ENCODE measurements around the gene MAFG.

MAFG gene

GRCh38 chr17:81934850-81935708 lies 7.5 kb upstream of the MAFG start:
- no peak for DNase-seq

DNA sequence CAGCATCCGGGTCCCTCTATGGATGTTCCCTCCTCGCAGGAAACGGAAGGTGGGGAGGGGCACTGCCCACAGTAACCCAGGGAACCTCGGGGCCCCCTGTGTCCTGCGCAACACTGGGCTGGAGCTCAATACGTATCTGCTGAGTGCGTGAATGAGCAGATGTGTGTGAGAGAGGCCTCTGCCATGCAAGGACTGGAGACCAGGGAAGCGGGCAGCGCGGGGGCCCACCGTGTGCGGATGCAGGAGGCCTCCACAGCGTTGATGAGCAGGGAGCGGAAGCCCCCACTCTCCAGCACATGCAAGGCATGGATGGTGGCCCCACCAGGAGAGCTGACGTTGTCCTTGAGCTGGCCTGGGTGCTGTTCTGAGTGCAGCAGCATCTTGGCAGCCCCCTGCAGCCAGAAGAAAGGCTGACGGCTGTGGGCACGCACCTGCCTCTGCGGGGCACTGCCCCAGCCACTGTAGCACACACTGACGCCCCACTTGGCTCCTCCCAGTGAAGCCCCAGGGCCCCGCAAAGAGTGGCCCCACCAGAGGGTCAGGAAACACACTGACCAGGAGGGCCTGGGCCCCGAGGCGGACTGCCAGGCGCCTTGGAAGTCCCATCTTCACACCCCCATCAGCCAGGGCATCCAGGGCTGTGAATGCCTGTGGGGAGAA lies 6.7 kb upstream of the MAFG start:
- no peak for DNase-seq

DNA sequence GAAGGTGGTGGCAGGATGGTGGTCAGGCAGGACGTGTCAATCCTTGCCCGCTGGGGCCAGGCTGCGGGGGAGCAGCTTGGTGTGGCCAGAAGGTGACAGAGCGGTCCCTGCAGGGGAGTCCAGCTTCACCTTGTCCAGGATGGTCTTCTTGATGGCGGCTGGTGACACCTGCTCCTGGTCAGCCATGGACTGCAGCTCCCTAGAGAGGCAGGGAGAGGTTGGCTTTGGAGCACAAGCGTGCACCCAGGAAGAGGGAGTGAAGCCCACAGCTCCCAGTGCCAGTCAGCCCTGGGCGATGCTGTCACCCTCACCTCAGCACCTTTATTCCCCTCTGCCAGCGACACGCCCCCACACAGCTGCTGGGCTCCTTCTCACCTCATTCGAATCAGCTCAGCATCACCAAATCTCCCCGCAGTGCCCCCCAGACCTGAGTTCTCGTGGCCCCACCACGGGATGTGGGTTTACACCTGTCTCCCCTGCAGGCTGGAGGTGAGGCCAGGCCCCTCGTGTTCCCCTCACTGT lies 5.7 kb upstream of the MAFG start:
- DNase-seq: no peak

DNA sequence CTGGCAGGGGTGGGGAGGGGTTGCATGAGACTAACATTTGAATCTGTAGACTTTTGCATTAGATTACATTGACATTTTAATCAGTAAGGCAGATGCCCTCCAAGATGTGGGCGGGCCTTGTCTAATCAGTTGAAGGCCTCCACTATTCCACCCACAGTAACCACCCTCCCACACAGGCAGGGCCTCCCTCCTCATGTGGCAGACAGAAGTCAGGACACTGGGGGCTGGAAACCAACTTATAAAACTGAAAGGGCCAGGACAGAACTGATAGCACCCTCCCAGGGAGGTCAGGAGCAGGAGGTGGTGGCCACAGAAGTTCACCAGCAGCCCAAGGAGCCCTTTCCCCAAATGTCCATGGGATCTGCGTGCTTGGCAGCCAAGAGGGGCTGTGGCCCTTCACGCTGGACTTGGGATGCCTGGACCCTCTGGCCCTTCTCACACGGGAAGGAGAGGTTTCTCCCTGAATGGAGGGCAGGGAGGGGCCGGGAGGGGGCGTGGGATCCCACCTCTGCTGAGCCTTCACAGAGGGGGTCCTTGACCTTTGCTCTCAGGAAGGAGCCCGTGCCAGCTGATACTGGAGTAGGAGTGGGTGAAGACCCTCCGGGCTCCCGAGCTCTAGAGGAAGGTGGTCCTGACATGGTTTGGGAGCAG lies 4.9 kb upstream of the MAFG start:
- no peak for DNase-seq

GRCh38 chr17:81931557-81932332 lies 4.2 kb upstream of the MAFG start:
- no peak for DNase-seq

- no peak for DNase-seq
These were observed 3.6 kb upstream of the MAFG start for GRCh38 chr17:81931189-81931556.

DNA sequence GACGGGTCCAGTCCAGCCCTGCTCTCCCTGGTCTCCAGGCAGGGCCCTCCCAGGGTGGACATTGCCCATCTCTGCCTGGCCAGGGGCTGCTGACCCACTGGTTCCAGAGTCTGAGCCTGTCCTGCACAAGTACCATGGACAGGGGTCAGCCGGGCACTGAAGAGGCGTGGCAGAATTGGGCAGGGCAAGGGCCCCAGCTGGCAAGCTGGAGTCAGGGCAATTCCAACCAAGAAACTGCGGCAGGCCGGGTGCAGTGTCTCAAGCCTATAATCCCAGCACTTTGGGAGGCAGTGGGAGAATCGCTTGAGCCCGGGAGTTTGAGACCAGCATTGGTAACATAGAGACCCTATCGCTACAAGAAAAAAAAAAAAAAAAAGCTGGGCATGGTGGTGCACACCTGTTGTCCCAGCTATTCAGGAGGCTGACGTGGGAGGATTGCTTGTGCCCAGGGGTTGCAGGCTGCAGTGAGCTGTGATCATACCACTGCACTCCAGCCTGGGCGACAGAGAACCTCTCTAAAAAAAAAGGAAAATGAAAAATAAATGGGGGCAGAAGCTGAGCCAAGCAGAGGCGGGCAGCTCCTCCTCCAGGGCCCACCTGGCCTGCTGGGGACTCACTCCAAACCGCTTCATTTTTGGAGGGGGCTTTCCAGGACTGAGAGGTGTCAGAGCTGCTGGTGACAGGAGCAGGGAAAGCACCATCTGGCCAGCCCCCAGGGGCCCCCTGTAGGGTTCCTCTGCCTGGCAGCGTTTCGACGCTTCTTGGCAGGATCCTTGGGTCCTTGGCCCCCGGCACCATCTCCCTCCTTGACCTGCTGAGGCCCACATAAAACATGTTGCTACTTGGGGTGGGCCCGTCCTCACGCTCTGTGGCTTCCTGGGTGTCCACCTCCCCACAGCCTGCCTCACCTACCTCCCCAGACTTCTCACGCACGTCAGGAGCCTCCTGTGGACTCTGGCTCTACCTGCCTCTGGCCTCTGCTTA lies 2.9 kb upstream of the MAFG start:
- DNase-seq: no peak

DNA sequence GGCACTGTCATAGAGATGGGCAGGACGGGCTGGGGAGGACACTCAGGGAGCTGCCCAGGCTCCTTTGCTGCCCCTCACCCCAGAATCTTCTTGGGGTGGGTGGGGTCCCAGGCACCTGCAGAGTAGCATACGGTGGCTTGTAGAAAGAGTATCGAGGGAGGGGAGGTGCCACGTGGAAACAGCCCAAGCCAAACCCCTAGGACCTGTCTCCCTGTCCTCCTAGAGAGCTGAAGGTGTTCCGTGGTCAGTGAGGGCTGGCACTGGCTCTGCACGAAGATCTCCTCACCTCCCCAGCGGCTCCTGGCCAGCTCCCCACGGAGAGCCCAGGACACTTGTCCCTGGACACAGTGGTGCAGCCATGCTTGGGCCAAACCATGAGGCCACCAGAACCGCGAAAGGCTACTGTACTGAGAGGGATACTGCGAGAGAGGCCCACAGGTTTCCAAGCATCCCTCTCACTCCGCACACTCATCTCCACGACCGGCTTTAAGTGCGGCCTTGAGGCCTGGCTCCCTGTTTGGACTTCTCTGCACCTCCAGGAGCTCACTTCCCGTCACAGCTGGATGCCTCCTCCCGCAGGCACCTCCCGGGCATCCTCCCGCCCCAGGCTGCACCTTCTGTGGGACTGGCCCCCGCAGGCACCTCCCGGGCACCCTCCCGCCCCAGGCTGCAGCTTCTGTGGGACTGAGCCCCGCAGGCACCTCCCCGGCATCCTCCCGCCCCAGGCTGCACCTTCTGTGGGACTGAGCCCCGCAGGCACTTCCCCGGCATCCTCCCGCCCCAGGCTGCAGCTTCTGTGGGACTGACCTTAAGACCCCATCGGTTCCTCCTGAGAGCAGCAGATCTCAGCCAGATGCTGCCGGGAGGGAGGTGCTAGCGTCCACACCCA lies 2.0 kb upstream of the MAFG start:
- DNase-seq: no peak

DNA sequence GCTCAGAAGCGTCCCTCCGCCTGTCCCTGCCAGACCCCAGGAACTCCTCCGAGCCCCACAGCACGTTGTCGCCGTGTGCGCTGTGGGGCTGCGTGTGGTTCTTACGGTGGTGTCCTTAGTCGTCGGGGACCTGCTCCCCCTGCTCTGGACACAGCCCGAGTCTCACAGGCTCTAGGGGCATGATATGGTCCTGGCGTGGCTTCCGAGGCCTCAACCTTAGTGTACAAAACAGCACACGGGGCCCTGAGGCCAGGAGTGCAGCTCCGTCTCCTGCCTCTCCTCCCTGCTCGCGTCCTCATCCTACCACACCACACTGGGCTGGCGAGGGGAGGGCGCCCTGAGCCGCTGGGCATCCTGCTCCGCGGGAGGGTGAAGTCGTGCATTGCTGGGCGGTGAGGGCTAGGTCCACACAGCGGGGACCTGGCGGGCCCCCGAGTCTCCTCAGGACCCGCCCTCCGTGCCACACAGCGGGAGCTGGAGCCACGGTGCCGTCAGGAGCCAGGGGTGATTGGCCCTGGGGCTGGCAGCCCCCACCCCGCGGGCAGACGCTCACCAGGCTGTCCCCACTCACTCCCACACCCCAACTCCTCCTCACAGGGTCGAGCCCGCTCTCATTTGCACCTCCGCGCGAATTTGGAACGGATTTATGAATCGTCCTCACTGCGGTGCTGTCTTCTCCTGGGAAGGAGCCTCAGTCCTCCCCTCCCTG lies 1.2 kb upstream of the MAFG start:
- no peak for DNase-seq

- no peak for DNase-seq
These were observed 333 bp downstream of the MAFG start for GRCh38 chr17:81927152-81927652.

DNA sequence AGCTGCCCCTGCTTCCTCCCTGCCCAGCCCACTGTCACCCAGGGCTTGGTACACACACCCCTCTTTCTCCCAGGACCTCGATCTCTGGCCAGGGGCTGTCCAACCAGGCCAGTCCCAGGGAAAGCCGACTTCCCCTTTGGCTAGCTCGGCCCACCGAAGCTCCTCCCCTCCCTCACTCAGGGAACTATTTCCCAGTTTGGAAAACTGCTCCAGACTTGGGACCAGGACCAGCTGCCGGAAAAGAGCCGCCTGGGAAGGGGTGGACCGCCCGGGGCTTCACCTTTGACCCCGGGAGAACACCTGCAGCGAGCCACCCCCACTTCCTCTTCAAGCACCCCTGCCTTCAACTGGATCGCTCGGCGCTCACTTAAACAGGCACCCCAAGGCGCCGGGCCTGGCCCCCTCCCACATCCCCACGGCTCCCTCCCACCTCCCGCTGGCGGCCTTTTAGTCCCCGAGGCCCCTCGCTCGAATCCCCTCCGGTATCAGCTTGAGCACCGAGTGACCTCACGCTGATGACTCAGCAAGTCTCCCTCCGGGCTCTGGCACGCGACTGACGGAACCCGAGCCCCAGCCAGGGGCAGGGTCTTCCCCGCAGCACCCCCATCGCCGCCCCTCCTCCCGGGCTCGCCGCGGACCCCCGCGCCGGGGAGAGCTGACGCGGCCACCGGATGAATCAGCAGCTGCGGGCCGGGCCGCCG lies 934 bp downstream of the MAFG start:
- no peak for DNase-seq

- DNase-seq: no peak
These were observed 1.6 kb downstream of the MAFG start for GRCh38 chr17:81925860-81926450.

DNA sequence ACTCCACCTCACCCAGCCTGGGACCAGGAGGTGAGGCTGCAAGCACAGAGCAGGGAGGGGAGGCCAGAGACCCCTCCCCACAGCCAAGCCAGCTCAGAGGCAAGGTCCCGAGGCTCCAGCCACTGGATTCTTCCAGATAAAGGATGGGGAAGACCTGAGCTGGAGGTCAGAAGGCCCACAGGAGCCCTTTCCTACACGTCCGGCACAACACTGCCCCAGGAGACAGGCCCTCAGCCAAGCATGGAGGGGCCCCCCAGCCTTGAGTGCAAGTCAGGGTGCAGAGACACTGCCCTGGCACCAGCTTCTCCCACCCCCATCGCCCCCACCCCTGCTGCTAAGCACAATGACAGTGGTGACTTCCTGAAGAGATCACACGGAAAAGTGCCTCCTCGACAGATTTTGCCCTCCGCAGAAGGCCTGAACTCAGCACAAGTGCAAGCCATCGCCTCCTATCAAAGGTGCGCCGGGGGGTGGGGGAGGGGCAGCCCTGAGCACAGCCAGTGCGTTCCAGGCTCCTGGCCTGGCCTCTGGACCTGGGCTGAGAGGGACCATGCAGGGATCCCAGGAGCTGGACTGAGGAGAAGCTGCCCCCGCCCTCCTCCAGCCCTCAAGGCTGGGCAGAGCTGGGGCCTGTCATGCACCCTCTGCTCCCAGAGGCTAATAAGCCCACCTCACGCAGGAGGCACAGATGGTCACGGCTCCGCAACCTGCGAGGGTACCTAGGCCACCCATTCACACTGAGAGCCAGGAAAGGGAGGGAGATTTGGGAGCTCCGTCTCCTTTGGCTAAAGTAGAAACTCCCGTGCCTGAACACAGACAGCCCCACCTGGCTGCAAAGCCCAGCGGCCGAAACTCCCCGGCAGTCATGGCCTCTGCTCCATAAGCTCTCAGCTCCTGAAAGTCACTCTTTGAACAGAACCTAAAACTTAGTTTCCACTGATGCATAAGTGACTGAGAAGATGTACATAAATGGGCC lies 2.7 kb downstream of the MAFG start:
- no peak for DNase-seq

GRCh38 chr17:81923302-81924260 lies 4.0 kb downstream of the MAFG start:
- peak; percentile 29 for DNase-seq

GRCh38 chr17:81922566-81923301 lies 4.8 kb downstream of the MAFG start:
- DNase-seq: no peak

All from NCI-H2227 treated with DMSO at 0.1 percent for 48 hours (cell line).